Fibroblast of gingiva (primary cell): ENCODE results near the gene AXIN2.
"Not testable (repeated sequence)": the region's sequence is repeated elsewhere in the genome, so short reads cannot be mapped to it uniquely, and the experiment has no call there.

Experiments
- DNase-seq: peaks from one replicate; pipeline ENCODE4 v3.0.0-alpha.2; 2011; ENCODE audit warnings: low read depth

AXIN2 gene

GRCh38 chr17:65484405-65484804 is 77.0 kb downstream of the AXIN2 start:
- not testable (repeated sequence) for DNase-seq

DNA sequence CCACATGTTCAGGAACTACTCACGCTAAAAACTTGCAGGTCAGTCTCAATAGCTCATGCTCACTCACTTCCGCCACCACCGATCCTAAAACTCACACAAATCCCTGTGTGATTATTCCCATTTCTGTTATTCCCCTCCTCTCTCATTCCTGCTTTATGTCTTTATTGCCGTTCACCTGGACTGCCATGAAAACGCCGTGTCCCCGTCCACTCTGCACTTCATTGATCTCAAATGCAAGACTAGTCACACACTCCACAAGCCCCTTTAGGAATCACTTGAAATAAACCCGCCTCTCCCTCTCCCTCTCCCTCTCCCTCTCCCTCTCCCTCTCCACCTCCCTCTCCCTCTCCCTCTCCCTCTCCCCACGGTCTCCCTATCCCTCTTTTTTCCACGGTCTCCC is 78.0 kb downstream of the AXIN2 start:
- no peak for DNase-seq

DNA sequence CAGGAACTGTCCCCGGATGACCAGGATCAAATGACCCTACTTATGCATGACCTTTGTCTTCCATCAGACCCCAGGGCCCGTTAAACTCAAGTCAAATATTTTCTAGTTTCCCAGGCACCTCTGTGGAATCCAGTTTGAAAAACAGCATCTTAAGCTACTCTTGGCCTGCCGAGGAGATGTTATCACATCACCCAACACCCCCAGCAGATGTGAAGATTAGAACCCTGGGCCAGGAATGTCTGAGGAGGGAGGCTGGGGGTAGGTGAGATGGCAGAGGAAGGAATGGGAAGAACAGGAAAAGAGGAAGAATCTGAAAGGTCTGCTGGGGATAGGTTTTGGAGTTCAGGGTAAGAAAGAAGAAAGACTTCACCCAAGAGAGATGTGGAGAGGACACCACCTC is 79.2 kb downstream of the AXIN2 start:
- no peak for DNase-seq

GRCh38 chr17:65479282-65479681 is 82.2 kb downstream of the AXIN2 start:
- no peak for DNase-seq
